Measurements from ENCODE around the gene ATG5.
"Not testable (repeated sequence)": the region's sequence is repeated elsewhere in the genome, so short reads cannot be mapped to it uniquely, and the experiment has no call there.

The ATG5 gene

DNA sequence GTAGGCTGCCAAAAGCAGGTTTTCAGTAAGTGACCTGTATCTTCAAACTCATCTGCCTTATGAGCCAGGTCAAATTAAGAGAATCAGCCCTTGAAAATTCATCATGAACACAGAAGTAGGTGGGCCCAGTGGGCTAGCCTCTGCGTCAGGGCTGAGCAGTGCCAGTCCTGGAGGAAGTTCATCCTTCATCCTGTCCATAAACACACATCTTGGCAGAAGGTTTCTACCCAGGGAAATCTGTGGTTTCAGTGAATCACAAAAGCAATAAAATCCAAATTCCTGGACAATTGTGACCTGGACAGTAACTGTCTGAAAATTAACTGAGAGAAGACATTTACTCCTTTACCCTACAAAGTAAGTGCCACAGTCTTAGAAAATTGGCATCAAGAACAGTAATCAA is 72.4 kb downstream of the ATG5 start:
- Histone ChIP-seq H3K27ac (ENCODE audit: low read depth, low read length) (no peak overlapping the region), H3K27me3 (ENCODE audit: control insufficient read depth, low read length) (no peaks in the 10 kb centered on the region), H3K4me1 (ENCODE audit: control insufficient read depth, low read length) (no peaks in the 10 kb centered on the region), H3K9me2 (replicated peaks; ENCODE audit: control insufficient read depth, low read length) (no peaks in the 10 kb centered on the region), H3K36me3 (ENCODE audit: control insufficient read depth, low read length) (peaks cover 2% of the 10 kb centered on the region), H3K4me3 (ENCODE audit: low read length) (no peak overlapping the region), H3F3A (ENCODE audit: control insufficient read depth, insufficient read depth) (no peaks in the 10 kb centered on the region), H3K9me3 (ENCODE audit: control insufficient read depth, insufficient read depth, low read length) (no peaks in the 10 kb centered on the region), H4K20me1 (ENCODE audit: control insufficient read depth, insufficient read depth, low read depth, low read length) (no peaks in the 10 kb centered on the region), H3K79me2 (ENCODE audit: control insufficient read depth, low read length) (peaks cover 5% of the 10 kb centered on the region), H3K4me2 (ENCODE audit: low read length) (no peak overlapping the region)
- TF ChIP-seq, protein P1, sequence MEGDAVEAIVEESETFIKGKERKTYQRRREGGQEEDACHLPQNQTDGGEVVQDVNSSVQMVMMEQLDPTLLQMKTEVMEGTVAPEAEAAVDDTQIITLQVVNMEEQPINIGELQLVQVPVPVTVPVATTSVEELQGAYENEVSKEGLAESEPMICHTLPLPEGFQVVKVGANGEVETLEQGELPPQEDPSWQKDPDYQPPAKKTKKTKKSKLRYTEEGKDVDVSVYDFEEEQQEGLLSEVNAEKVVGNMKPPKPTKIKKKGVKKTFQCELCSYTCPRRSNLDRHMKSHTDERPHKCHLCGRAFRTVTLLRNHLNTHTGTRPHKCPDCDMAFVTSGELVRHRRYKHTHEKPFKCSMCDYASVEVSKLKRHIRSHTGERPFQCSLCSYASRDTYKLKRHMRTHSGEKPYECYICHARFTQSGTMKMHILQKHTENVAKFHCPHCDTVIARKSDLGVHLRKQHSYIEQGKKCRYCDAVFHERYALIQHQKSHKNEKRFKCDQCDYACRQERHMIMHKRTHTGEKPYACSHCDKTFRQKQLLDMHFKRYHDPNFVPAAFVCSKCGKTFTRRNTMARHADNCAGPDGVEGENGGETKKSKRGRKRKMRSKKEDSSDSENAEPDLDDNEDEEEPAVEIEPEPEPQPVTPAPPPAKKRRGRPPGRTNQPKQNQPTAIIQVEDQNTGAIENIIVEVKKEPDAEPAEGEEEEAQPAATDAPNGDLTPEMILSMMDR (IDR thresholded peaks at IDR 0.05; ENCODE audit: low read depth, low read length, poor library complexity, severe bottlenecking) = no peak

DNA sequence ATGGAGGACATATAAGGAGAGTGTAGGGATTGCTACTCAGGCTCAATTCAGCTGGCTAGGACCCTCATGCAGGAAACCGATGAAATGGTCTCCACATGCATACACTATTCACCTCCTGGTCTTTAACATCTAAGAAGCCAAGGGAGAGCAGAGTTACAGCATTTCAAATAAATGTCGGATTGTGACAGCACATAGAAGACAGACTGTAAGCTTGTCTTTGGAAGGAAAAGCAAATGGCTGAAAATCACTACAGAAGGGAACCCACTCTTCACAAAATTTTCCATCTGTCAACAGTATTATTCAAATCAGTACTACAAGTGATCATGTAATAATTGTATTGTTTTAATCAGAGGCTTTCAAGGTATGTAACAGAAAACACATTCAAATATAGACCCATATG is 72.9 kb downstream of the ATG5 start:
- no peaks in the 10 kb centered on the region for H3F3A ChIP-seq (ENCODE audit: control insufficient read depth, insufficient read depth)
- peaks cover 5% of the 10 kb centered on the region for H3K36me3 ChIP-seq (ENCODE audit: control insufficient read depth, low read length)
- H3K9me3 ChIP-seq (ENCODE audit: control insufficient read depth, insufficient read depth, low read length) = no peaks in the 10 kb centered on the region
- H3K4me1 ChIP-seq (ENCODE audit: control insufficient read depth, low read length) = no peaks in the 10 kb centered on the region
- no peaks in the 10 kb centered on the region for H3K27me3 ChIP-seq (ENCODE audit: control insufficient read depth, low read length)
- H3K79me2 ChIP-seq (ENCODE audit: control insufficient read depth, low read length) = peaks cover 5% of the 10 kb centered on the region
- H3K27ac ChIP-seq (ENCODE audit: low read depth, low read length) = no peak overlapping the region
- no peak overlapping the region for H3K4me3 ChIP-seq (ENCODE audit: low read length)
- TF ChIP-seq, protein P1 (IDR thresholded peaks at IDR 0.05; ENCODE audit: low read depth, low read length, poor library complexity, severe bottlenecking) = no peak
- TF ChIP-seq EZH2phosphoT487 (IDR thresholded peaks at IDR 0.05; ENCODE audit: borderline replicate concordance, low read length) = no peak
- no peak overlapping the region for H3K4me2 ChIP-seq (ENCODE audit: low read length)
- no peaks in the 10 kb centered on the region for H3K9me2 ChIP-seq (replicated peaks; ENCODE audit: control insufficient read depth, low read length)
- H4K20me1 ChIP-seq (ENCODE audit: control insufficient read depth, insufficient read depth, low read depth, low read length) = no peaks in the 10 kb centered on the region

DNA sequence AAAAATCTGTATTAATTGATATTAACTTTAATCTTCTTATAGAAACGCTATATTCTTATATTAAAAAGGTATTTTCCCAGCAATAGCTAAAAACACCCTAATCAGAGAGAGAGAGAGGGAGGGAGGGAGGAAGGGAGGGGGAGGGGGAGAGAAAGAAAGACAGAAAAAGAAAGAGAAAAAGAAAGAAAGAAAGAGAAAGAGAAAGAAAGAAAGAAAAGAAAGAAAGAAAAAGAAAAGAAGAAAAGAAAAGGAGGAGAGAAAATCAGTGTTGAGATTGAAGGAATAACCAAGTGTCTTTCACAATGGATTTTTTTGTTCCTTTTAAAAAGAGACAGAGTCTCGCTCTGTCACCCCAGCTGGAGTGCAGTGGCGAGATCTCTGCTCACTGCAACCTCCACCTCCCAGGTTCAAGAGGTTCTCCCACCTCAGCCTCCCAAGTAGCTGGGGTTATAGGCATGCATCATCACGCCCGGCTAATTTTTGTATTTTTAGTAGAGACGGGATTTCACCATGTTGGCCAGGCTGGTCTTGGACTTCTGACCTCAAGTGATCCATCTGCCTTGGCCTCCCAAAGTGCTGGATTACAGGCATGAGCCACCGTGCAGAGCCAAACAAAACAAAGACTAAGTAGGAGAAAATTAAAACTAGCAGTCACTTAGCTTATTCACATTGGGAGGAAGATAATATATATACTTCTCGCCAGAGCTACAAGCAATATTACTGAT is 73.9 kb downstream of the ATG5 start:
- H3K4me1 ChIP-seq (ENCODE audit: control insufficient read depth, low read length); H3K9me2 ChIP-seq (replicated peaks; ENCODE audit: control insufficient read depth, low read length); H4K20me1 ChIP-seq (ENCODE audit: control insufficient read depth, insufficient read depth, low read depth, low read length); H3F3A ChIP-seq (ENCODE audit: control insufficient read depth, insufficient read depth); H3K9me3 ChIP-seq (ENCODE audit: control insufficient read depth, insufficient read depth, low read length); H3K4me3 ChIP-seq (ENCODE audit: low read length); H3K27ac ChIP-seq (ENCODE audit: low read depth, low read length); H3K4me2 ChIP-seq (ENCODE audit: low read length); H3K27me3 ChIP-seq (ENCODE audit: control insufficient read depth, low read length); H3K79me2 ChIP-seq (ENCODE audit: control insufficient read depth, low read length): not testable (repeated sequence)
- H3K36me3 ChIP-seq (ENCODE audit: control insufficient read depth, low read length) = peaks cover 13% of the 10 kb centered on the region

DNA sequence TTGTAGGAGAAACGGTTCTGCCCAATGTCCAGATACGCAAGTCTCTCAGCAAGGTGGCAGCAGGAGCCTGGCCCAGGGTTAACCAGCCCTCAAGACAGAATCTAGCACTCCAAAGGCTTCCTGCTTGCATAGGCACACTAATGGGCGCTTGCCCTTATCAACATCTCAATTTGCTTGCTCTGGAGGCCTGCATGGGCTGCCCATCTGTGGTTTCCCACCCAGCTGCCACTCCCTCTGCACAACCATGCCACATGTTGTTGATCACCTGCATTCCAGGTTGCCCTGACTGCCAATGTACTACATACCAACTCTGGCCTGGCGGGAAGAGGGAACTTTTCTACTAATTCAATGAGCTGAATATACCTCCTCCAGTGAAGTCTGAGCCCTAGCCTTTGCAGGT is 74.6 kb downstream of the ATG5 start:
- TF ChIP-seq, protein P1 (IDR thresholded peaks at IDR 0.05; ENCODE audit: low read depth, low read length, poor library complexity, severe bottlenecking) = no peak
- no peak for TF ChIP-seq EZH2phosphoT487 (IDR thresholded peaks at IDR 0.05; ENCODE audit: borderline replicate concordance, low read length)
- H3K4me3 ChIP-seq (ENCODE audit: low read length) = no peak overlapping the region
- H3K79me2 ChIP-seq (ENCODE audit: control insufficient read depth, low read length) = peaks cover 5% of the 10 kb centered on the region; the same call in 1 of the 2 replicates
- H3K4me2 ChIP-seq (ENCODE audit: low read length) = no peak overlapping the region
- no peak overlapping the region for H3K27ac ChIP-seq (ENCODE audit: low read depth, low read length)
- H4K20me1 ChIP-seq (ENCODE audit: control insufficient read depth, insufficient read depth, low read depth, low read length) = no peaks in the 10 kb centered on the region
- H3K9me3 ChIP-seq (ENCODE audit: control insufficient read depth, insufficient read depth, low read length) = no peaks in the 10 kb centered on the region
- H3K9me2 ChIP-seq (replicated peaks; ENCODE audit: control insufficient read depth, low read length) = no peaks in the 10 kb centered on the region
- H3F3A ChIP-seq (ENCODE audit: control insufficient read depth, insufficient read depth) = no peaks in the 10 kb centered on the region
- no peaks in the 10 kb centered on the region for H3K4me1 ChIP-seq (ENCODE audit: control insufficient read depth, low read length)
- H3K36me3 ChIP-seq (ENCODE audit: control insufficient read depth, low read length) = peaks cover 13% of the 10 kb centered on the region
- no peaks in the 10 kb centered on the region for H3K27me3 ChIP-seq (ENCODE audit: control insufficient read depth, low read length)

Measured in DOHH2 (cell line).